Stimulated activated CD8-positive, alpha-beta memory T cell treated with anti-CD3 and anti-CD28 coated beads, Interleukin-12 subunit alpha, Interleukin-12 subunit beta, amount 100 ng/mL, for 4 hours (primary cell): ENCODE measurements around the gene ZSWIM7.
"Not testable (repeated sequence)": the region's sequence is repeated elsewhere in the genome, so short reads cannot be mapped to it uniquely, and the experiment has no call there.

Experiments used
- DNase-seq: peaks from one replicate; pipeline ENCODE4 v3.0.0-alpha.2; 2020; ENCODE audit warnings: low read depth

The ZSWIM7 gene

GRCh38 chr17:15957608-15958307 lies 41.7 kb downstream of the ZSWIM7 start:
- DNase-seq, result no peak

- DNase-seq, result no peak
Observed at GRCh38 chr17:15957206-15957605, 42.3 kb downstream of the ZSWIM7 start.

GRCh38 chr17:15955793-15956541 lies 43.5 kb downstream of the ZSWIM7 start:
- no peak for DNase-seq

- DNase-seq, result no peak
Observed at GRCh38 chr17:15954222-15954621, 45.3 kb downstream of the ZSWIM7 start.

- no peak for DNase-seq
Observed at GRCh38 chr17:15952916-15953790, 46.4 kb downstream of the ZSWIM7 start.

- DNase-seq, result no peak
Observed at GRCh38 chr17:15952048-15952532, 47.4 kb downstream of the ZSWIM7 start.

GRCh38 chr17:15951368-15952047 lies 48.0 kb downstream of the ZSWIM7 start:
- DNase-seq, result no peak

GRCh38 chr17:15947976-15948752 lies 51.3 kb downstream of the ZSWIM7 start:
- DNase-seq, result no peak

GRCh38 chr17:15947271-15947670 lies 52.2 kb downstream of the ZSWIM7 start:
- DNase-seq, result no peak

GRCh38 chr17:15946611-15947120 lies 52.8 kb downstream of the ZSWIM7 start:
- DNase-seq, result no peak

- peak; percentile 44 for DNase-seq
Observed at GRCh38 chr17:15945527-15946191, 53.8 kb downstream of the ZSWIM7 start.

- peak; percentile 37 for DNase-seq
Observed at GRCh38 chr17:15944759-15945526, 54.6 kb downstream of the ZSWIM7 start, which contains the start of gene ADORA2B. TSS of gene ADORA2B (plus strand) at chr17:15945130. CDS start at chr17:15945249, 119 bp downstream.

- DNase-seq, result no peak
Observed at GRCh38 chr17:15943971-15944758, 55.3 kb downstream of the ZSWIM7 start.

GRCh38 chr17:15942207-15942833 lies 57.2 kb downstream of the ZSWIM7 start:
- DNase-seq, result no peak

GRCh38 chr17:15941781-15942180 lies 57.7 kb downstream of the ZSWIM7 start:
- no peak for DNase-seq

- DNase-seq, result not testable (repeated sequence)
Observed at GRCh38 chr17:15936481-15936880, 63.0 kb downstream of the ZSWIM7 start.

GRCh38 chr17:15935891-15936290 lies 63.6 kb downstream of the ZSWIM7 start:
- no peak for DNase-seq

- DNase-seq, result no peak
Observed at GRCh38 chr17:15934866-15935265, 64.6 kb downstream of the ZSWIM7 start.
